SU-DHL-6 (cell line): Measurements from ENCODE around the gene ADSS2.
"Not testable (repeated sequence)": the region's sequence is repeated elsewhere in the genome, so short reads cannot be mapped to it uniquely, and the experiment has no call there.

Experiments used
- H2AFZ ChIP-seq: fragments of 200-600 bp; sonication (generic); 2 replicates; pipeline ENCODE4 v1.6.1; 2014; ENCODE audit warnings: low read depth, mild to moderate bottlenecking, moderate library complexity, mixed read lengths, antibody characterized with exemption, low read length; ENCODE audit not compliant: severe bottlenecking
- H3F3A ChIP-seq: fragments of 200-600 bp; shearing (Covaris generic); 2 replicates; pipeline ENCODE4 v1.6.0; 2016; ENCODE audit warnings: antibody characterized with exemption, mild to moderate bottlenecking; ENCODE audit not compliant: insufficient read depth
- H3K27ac ChIP-seq: fragments of 200-600 bp; sonication (generic); 2 replicates; pipeline ENCODE4 v1.5.1; 2016; ENCODE audit warnings: low read depth, mild to moderate bottlenecking, low read length, moderate library complexity, mixed read lengths
- H3K27me3 ChIP-seq: fragments of 200-600 bp; sonication (generic), shearing (Covaris generic); 2 replicates; pipeline ENCODE4 v1.6.0; 2014; ENCODE audit warnings: mild to moderate bottlenecking, low read length
- H3K36me3 ChIP-seq: fragments of 200-600 bp; sonication (generic); 2 replicates; pipeline ENCODE4 v1.6.1; 2014; ENCODE audit warnings: mild to moderate bottlenecking, low read length, mixed read lengths
- H3K4me2 ChIP-seq: fragments of 300-600, 200-600 bp; shearing (Covaris generic), sonication (generic); 2 replicates; pipeline ENCODE4 v1.6.0; 2014; ENCODE audit warnings: low read length, low read depth, mild to moderate bottlenecking; ENCODE audit not compliant: poor library complexity, severe bottlenecking
- H3K4me3 ChIP-seq: fragments of 200-600 bp; sonication (generic); 2 replicates; pipeline ENCODE4 v1.5.1; 2014; ENCODE audit warnings: antibody characterized with exemption, low read length, mild to moderate bottlenecking, mixed read lengths; ENCODE audit not compliant: insufficient read depth, poor library complexity, severe bottlenecking
- H3K79me2 ChIP-seq: fragments of 200-600 bp; sonication (generic); 2 replicates; pipeline ENCODE4 v1.6.1; 2014; ENCODE audit warnings: mild to moderate bottlenecking, low read length, moderate library complexity; ENCODE audit not compliant: insufficient read depth
- H3K9ac ChIP-seq: fragments of 200-600 bp; sonication (generic); 2 replicates; pipeline ENCODE4 v1.7.0; 2014; ENCODE audit warnings: mild to moderate bottlenecking, low read length
- H3K9me2 ChIP-seq: fragments of 200-600 bp; sonication (generic); replicated peaks from 2 replicates; pipeline ENCODE4 v1.6.1; 2014; ENCODE audit warnings: low read length; ENCODE audit not compliant: insufficient read depth
- H3K9me3 ChIP-seq: fragments of 200-600 bp; sonication (generic); 2 replicates; pipeline ENCODE4 v1.6.1; 2014; ENCODE audit warnings: low read length, mixed read lengths; ENCODE audit not compliant: insufficient read depth
- H4K20me1 ChIP-seq: fragments of 200-600 bp; sonication (generic); 2 replicates; pipeline ENCODE4 v1.6.1; 2014; ENCODE audit warnings: low read depth, mild to moderate bottlenecking, antibody characterized with exemption, low read length, moderate library complexity, mixed read lengths
- EZH2phosphoT487 ChIP-seq: fragments of 200-600 bp; sonication (generic), shearing (Covaris generic); conservative IDR thresholded peaks from 2 replicates; pipeline ENCODE4 v1.6.1; 2018; ENCODE audit warnings: mild to moderate bottlenecking, antibody characterized with exemption, low read length, moderate library complexity, mixed read lengths
- TF ChIP-seq, protein P1 (sequence below): fragments of 200-600 bp; sonication (generic); IDR thresholded peaks from one replicate; pipeline ENCODE4 v1.5.1; 2017; ENCODE audit warnings: antibody characterized with exemption, mild to moderate bottlenecking, low read length, moderate library complexity; ENCODE audit not compliant: insufficient read depth, poor library complexity, severe bottlenecking

The ADSS2 gene

DNA sequence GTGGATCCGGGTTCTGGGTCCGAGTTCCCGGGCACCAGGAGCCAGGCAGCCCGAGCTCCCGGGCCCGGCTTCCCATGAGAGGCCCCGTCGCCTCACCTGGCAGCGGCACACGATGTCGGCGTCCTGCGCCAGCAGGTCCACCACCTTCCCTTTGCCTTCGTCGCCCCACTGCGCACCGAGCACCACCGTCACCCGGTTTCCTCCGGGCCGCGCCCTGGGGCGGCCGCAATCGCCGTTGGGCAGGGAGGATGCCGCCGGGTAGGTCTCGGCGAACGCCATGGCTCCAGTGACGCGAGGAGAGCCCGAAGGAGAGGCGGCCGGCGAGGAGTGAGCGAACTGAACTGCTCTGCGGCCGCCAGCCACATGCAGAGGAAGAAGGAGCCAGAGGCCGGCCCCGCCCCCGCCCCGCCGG is at the start of gene ADSS2:
Gene ADSS2 (minus strand): TSS at position 371 of the 412 bp plus-strand sequence. CDS start 92 bp downstream, at position 279.
- Histone ChIP-seq H3K4me3 (peak within 1 kb of the TSS; percentile 99), H3K27ac (peak within 1 kb of the TSS; percentile 82), H3K27me3 (no peaks in the 10 kb centered on the region), H3K9me2 (no peaks in the 10 kb centered on the region), H4K20me1 (peaks cover 4% of the 10 kb centered on the region; the same call in 1 of the 2 replicates), H2AFZ (peak within 1 kb of the TSS; percentile 50), H3K36me3 (peaks cover 34% of the 10 kb centered on the region; the same call in 1 of the 2 replicates), H3K79me2 (peaks cover 51% of the 10 kb centered on the region), H3K4me2 (peak within 1 kb of the TSS; percentile 99), H3F3A (no peaks in the 10 kb centered on the region), H3K9me3 (no peaks in the 10 kb centered on the region), H3K9ac (peak within 1 kb of the TSS; percentile 93)
- TF ChIP-seq, protein P1, sequence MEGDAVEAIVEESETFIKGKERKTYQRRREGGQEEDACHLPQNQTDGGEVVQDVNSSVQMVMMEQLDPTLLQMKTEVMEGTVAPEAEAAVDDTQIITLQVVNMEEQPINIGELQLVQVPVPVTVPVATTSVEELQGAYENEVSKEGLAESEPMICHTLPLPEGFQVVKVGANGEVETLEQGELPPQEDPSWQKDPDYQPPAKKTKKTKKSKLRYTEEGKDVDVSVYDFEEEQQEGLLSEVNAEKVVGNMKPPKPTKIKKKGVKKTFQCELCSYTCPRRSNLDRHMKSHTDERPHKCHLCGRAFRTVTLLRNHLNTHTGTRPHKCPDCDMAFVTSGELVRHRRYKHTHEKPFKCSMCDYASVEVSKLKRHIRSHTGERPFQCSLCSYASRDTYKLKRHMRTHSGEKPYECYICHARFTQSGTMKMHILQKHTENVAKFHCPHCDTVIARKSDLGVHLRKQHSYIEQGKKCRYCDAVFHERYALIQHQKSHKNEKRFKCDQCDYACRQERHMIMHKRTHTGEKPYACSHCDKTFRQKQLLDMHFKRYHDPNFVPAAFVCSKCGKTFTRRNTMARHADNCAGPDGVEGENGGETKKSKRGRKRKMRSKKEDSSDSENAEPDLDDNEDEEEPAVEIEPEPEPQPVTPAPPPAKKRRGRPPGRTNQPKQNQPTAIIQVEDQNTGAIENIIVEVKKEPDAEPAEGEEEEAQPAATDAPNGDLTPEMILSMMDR, result no peak
- no peak for TF ChIP-seq EZH2phosphoT487

GRCh38 chr1:244500515-244500914 is 48.8 kb upstream of the ADSS2 start:
- H3K36me3 ChIP-seq, H3K9me2 ChIP-seq, H3K9me3 ChIP-seq, H3K27ac ChIP-seq, H4K20me1 ChIP-seq, H3K4me3 ChIP-seq, H2AFZ ChIP-seq, H3K4me2 ChIP-seq, H3F3A ChIP-seq, H3K27me3 ChIP-seq, H3K9ac ChIP-seq, H3K79me2 ChIP-seq: not testable (repeated sequence)

- not testable (repeated sequence) for H3K4me2 ChIP-seq, H3F3A ChIP-seq, H3K27ac ChIP-seq, H3K4me3 ChIP-seq, H3K36me3 ChIP-seq, H3K9me3 ChIP-seq, H3K9me2 ChIP-seq, H2AFZ ChIP-seq, H3K9ac ChIP-seq, H4K20me1 ChIP-seq, H3K79me2 ChIP-seq, H3K27me3 ChIP-seq
Observed at GRCh38 chr1:244499484-244499883, 47.8 kb upstream of the ADSS2 start.

DNA sequence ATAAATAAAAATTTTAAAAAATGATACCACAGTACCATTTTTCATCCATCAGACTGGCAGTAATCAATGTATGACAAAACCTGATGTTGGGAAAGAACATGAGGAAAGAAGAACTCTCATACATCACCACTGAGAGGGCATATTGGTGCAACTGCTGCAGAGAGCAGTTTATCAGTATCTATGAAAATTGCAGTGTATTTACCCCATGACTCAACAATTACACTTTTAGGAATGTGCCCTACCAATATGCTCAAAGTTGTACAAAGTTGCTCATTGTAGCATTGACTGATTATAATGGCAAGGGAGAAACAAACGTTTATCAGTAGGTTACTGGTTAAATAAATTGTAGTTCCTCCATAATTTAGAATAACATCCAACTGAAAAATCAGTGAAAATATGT is 46.1 kb upstream of the ADSS2 start:
- Histone ChIP-seq H3K9me3 (no peaks in the 10 kb centered on the region), H3K27ac (no peak overlapping the region), H3K27me3 (no peaks in the 10 kb centered on the region), H3K79me2 (no peaks in the 10 kb centered on the region), H3K9me2 (no peaks in the 10 kb centered on the region), H3K4me2 (no peak overlapping the region), H3K4me3 (no peak overlapping the region), H4K20me1 (no peaks in the 10 kb centered on the region), H3K9ac (no peak overlapping the region), H2AFZ (no peak overlapping the region), H3K36me3 (no peaks in the 10 kb centered on the region), H3F3A (no peaks in the 10 kb centered on the region)
- TF ChIP-seq, protein P1, result no peak
- TF ChIP-seq EZH2phosphoT487, result no peak
